NOMO-1 (cell line): Measurements from ENCODE around the gene MYOZ2.

Experiments
- DNase-seq, 2 experiments: peaks; one replicate each; lab custom pipeline; 2025; ENCODE audit not compliant: unreplicated experiment in 2 of 2; lab: John Stamatoyannopoulos, UW

The MYOZ2 gene

DNA sequence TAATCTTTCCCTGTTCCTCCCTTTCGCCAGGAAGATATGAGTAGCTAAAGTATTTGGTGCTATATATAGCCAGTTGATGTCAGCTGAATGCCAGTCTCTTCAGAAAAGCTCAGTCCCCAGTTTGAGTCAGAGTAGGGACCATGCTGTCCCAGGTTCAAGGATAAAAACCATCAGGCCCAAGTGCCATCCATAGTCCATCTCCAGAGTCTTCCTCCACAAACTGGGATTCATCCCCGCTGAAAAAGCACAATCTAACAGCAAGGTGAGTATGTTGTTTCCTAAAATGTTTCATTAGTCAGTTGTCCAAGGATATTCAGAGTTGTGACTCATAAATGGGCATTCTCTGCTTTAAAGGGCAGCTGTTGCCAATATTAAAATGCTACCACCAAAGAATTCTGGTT is at the start of gene MYOZ2:
Gene MYOZ2 (plus strand): TSS at position 112 of the 401 bp plus-strand sequence. CDS start 694 bp downstream, outside the sequence.
- DNase-seq, result no peak

DNA sequence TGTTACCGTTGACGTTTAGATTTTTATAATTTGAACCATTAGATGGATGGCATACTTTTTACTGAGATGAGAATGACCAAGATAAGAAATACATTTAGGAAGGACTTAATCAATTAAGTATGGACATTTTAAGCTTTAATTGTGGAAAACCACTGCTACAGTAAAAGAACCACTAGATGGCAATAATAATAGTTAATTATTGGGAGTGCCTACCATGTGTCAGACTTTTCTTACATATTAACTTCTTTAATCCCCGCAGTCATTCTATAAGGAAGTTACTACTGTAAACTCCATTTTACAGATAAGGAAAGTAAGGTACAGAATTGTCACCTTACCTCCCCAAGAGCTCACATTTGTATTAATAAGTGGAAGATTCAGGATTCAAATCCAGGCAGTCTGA is 48.5 kb upstream of the MYOZ2 start:
- DNase-seq, result no peak

DNA sequence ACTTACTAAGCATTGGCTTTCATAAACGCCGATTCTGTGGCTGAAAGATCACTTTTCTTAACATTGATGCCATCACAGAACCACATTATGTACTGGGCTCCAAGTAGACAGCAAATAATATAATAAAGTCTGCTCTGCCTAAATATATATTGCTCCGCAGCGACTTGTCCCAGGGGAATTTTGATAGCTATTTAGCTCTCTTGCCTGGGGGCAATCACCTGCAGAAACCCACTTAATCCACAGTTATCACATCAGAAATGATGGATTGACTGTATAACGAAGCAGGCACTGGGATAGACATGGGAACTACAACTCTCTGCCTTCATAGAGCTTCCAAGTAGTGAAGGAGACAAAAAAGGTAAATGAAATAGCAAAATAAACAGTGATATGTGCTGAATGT is 48.0 kb upstream of the MYOZ2 start:
- no peak for DNase-seq

DNA sequence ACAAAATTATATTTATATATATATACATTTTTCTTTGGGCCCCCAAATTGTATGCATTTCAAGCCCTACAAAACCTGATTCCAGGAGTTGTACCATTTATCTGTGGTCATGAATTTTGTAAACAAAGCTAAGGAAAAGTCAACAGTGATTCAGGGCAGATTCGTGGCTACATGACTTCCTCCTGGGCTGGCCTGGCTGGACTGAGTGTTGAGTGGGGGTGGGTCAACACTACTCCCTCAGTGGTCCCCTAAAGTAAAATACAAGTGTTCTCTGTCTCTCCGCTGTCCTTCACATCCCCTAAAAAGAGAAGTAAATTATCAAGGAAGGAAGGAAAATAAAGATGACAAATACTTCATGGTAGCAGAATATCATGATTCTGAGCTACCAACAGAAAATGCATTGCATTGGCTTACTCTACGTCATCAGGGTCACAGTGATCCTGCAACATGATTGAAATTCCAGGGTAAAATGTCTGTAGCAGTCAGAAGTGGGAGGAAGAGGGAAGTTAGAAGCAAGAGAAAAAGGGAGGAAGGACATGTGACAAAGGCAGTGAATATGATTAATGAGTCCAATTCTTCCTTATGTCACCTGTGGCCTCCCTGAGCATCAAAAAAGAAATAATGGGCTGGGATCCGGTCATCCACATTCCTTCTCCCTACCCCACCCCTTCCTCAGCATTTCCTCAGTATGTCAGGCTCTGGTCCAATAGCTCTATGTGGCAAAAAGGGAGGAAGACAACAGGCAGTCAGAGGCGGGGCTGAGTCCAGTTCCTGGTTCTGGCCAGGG is 42.4 kb upstream of the MYOZ2 start:
- DNase-seq, result no peak

GRCh38 chr4:119097282-119097900 is 38.2 kb upstream of the MYOZ2 start:
- DNase-seq, result no peak

GRCh38 chr4:119098306-119098705 is 37.3 kb upstream of the MYOZ2 start:
- DNase-seq, result no peak

DNA sequence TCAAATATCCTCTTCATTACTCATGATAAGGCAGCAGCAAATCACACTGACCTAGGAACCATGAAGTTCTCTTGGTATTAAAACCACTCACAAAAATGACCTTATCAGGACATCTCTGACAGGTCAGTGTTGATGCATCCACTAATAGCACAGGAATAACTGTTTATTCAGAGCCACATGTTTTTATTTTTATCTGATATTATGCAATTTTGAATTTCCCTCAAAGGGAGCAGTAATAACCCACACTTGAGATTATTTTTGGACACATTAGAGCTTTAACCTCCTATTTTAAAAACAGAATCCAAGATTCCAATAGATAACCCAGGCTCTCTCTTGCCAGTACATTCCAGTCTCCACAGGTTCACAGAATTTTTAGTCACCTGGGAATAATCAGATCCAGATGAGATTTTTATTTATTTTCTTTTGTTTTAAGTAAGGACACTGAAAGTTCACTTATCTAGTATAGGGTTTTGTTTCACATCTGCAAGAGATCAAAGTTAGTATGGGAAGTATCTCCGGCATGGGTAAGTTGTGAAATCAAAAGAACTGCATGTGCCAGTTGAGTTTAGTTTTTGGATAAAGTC is 36.3 kb upstream of the MYOZ2 start:
- DNase-seq, result peak in 1 of 2 experiments; percentile 63

DNA sequence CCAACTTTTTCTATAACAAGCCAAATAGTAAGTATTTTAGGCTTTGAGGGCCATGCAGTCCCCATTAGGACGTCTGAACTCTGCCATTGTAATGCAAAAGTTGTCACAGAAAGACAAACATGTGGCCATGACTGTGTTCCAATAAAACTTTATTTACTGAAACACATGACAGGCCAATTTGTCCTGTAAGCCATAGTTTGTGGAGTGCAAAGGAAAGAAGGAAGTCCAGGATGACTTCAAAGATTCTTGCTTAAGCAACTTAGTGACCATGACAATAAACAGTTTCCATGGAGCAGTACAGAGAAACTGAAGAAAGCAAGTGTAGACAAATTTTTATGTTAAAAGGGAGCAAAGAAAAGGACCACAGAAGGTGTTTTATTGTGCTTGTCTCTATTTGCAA is 35.0 kb upstream of the MYOZ2 start:
- peak in 1 of 2 experiments; percentile 37 for DNase-seq

DNA sequence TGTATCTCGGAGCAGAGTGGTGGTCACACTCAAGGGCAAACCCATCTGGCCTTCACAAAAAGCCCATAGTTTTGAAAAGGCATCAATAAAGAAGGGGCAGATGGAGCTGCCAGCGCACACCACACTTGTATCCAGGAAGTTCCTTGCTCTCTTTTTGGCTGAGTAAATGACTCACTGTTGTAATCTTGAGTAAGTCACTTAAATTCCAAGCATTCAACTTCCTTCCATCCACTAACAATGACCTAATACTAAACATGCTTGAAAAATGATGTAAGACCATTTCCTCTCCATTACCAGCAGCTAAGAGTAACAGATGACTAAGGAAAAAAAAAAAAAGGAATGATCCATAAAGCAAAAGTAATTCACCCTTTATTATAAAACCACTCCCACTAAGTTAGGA is 32.4 kb upstream of the MYOZ2 start:
- peak; percentile 82 to 88 for DNase-seq

DNA sequence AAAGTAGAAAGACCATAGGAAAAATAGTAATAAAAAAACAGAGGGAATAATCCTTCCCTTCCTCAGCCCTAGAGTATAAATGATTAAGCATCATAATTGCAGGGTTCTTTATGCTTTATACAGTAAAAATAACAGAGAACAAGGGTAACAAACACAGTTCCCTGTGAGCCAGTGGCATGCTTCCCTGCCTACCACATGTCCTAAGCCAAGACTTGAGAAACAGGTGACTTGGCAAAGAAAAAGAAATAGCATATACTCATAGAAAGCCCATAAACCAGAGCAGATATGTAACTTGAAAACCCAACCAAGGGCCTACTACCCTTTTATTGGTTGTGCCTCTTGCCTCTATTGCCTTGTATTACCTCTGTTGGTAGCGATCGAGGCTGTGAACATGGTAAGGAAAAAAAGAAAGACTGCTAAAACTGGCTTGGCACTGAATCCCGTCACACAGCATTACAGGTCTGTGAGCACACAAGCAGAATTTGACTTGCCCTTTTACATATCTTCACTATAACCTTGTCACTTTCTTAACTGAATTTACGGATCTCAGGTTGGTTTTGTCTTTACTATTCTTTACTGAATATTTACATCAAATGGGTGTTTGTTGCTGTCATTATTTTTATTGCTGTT is 30.9 kb upstream of the MYOZ2 start:
- no peak for DNase-seq

DNA sequence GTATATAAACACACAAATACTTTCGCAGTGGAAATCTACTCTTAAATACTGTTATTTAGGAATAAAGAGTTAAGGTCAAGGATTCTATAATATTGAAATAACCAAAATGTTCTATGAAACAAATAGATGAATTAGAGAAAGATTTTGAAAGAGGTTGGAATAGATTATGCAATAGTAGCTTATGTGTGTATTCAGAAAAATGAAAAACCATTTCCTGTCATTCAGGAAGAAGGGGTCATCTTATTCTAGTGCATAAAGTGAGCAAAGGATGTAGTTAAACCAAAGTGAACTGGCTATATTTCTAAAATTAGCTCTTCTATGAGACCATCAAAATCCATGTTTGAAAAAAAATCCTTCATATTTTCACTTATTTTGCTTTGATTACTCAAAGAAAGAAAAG is 30.0 kb upstream of the MYOZ2 start:
- DNase-seq, result peak in 1 of 2 experiments; percentile 35

GRCh38 chr4:119106036-119107000 is 29.3 kb upstream of the MYOZ2 start:
- no peak for DNase-seq

DNA sequence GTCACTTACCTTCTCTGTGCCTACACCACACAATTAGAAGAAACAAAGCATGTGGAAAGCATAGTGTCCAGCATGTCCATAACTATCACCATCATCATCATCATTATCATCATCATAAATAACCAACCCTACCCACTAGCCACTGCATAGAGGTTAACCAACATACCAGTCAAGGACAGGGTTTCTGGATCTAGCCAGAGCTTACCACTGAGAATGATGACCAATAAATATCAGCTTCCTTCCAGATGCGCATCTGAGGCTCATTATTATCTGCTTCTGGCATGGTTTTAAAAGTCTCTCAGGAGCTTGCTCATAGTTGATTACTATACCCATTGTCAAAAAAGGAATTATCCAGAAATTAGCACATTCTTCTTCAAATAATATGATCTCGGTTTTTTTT is 25.5 kb upstream of the MYOZ2 start:
- no peak for DNase-seq

GRCh38 chr4:119111296-119111695 is 24.3 kb upstream of the MYOZ2 start:
- DNase-seq, result no peak

GRCh38 chr4:119113033-119113655 is 22.5 kb upstream of the MYOZ2 start:
- peak; percentile 66 to 94 for DNase-seq

- DNase-seq, result no peak
Measured at GRCh38 chr4:119116021-119116420, 19.6 kb upstream of the MYOZ2 start.

DNA sequence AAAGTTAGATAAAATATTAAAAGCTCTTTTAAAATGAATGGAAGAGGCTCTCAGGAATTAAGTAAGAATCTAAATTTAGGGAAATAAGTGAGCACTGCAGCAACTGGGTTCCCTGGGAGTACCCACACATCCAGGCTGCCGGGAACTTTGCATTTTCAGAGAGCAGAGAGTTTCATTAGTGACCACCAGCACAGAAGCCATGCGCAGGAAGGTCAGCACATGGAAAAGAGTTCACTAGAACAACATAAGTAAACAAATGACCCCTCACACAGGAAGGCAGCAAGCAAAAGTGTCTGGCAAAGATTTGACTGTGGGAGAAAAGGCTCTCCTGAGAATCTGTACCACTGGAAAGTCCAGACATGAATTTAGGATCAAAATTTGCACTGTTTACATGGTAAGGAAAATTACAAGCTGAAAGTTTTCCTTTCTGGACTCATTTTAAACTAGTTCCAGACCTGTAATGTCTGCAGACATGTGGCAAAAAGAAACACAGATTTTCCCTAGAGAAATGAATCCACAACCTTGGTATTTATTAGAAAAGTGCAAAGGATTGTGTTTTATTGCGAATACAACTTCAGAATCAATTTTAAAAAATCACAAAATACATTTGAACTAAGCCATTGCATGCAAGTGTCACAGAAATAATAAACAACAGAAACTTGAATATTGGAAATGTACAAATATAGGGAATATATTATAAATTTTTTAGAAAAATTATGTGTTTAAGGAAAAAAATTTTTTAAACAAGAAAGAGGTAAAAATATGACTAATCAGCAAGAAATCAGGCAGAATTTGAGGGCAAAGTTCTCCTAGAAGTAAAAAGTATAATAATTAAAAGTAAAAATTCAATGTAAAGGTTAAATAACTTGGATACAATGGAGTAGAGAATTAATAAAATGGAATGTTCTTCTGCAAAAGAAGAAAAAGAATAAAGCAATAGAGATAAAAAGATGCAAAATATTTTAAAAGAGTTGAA is 18.4 kb upstream of the MYOZ2 start:
- DNase-seq, result no peak

DNA sequence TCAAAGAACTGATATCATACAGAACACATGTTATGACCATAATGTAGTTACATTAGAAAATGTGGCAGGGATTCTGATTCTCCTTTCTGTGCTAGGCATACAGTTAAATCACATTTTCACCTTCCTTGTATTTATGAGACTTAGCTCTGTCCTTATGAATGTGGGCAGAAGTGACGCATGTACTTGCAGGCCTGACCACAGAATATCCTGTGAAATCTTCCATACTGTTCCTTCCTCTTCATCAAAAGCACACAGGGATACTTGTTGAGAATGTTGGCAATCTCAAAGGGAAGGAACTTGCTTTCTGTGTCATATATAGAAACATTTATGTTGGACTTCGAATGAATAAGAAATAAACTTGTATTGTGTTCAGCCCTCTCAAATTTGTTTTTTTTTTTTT is 17.2 kb upstream of the MYOZ2 start:
- no peak for DNase-seq

- DNase-seq, result peak; percentile 26 to 47
Measured at GRCh38 chr4:119124352-119124751, 11.3 kb upstream of the MYOZ2 start.
